ENCODE measurements around the gene ADGRF5.

The ADGRF5 gene

DNA sequence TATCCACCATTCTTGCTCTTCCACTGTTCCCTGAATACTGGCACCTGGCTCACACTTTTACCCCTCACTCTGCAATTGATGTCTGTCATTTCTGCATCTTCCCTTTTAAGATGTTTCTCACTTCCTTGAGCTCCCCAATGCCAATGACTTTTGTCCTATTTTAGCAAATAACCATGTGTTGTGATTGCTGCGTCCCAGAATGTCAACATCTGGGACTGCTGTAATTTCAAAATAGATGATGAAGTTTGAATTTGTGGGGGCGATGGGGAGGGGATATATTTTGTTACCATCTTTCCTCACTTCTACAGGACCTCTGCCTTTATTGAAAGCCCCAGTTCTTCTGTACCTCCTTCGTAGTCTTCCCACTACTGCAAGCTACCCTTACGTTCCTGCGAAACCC is 40.0 kb upstream of the ADGRF5 start:
- H3K4me1 ChIP-seq (ENCODE audit: insufficient read depth, insufficient read length) = no peaks in the 10 kb centered on the region
- H3K9ac ChIP-seq (ENCODE audit: insufficient read length, low read depth) = no peak overlapping the region
- no peaks in the 10 kb centered on the region for H3K9me3 ChIP-seq (ENCODE audit: insufficient read depth, low read length)
- TF ChIP-seq SUZ12 (IDR thresholded peaks at IDR 0.05; ENCODE audit: extremely low read depth, insufficient read depth, insufficient read length) (no peak), ZNF274 (IDR thresholded peaks at IDR 0.05; ENCODE audit: low read depth, low read length) (no peak), YY1 (IDR thresholded peaks at IDR 0.05; ENCODE audit: insufficient read depth, insufficient read length) (no peak)
- H3K4me3 ChIP-seq (ENCODE audit: insufficient read length, low read depth) = no peak overlapping the region
- DNase-seq (ENCODE audit: low read depth, low spot score) = no peak
- no peaks in the 10 kb centered on the region for H3K27me3 ChIP-seq (ENCODE audit: insufficient read depth, insufficient read length)
- no peaks in the 10 kb centered on the region for H3K36me3 ChIP-seq (ENCODE audit: insufficient read depth, insufficient read length, low read length)

DNA sequence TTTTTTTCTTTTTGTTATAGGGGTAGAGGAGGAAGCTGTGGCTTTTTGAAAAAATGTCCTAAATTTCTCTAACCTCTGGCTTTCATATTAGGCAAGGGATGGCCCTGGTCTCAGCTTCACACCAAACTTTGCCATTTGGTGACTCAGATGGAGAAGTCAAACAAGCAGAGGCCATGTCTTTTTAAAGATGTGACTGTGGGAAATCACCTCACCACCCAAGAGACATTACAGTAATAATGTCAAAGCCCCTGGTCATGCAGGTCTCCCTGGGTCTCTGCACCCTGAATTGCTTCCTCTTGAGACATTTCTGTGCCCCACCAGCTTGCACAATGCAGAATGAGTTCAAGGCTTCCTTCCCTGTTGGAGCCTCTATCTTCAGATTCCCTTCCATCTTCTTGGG is 39.5 kb upstream of the ADGRF5 start:
- Histone ChIP-seq H3K36me3 (ENCODE audit: insufficient read depth, insufficient read length, low read length) (no peaks in the 10 kb centered on the region), H3K9ac (ENCODE audit: insufficient read length, low read depth) (no peak overlapping the region), H3K9me3 (ENCODE audit: insufficient read depth, low read length) (no peaks in the 10 kb centered on the region), H3K4me1 (ENCODE audit: insufficient read depth, insufficient read length) (no peaks in the 10 kb centered on the region), H3K4me3 (ENCODE audit: insufficient read length, low read depth) (no peak overlapping the region), H3K27me3 (ENCODE audit: insufficient read depth, insufficient read length) (no peaks in the 10 kb centered on the region)
- DNase-seq (ENCODE audit: low read depth, low spot score) = no peak
- TF ChIP-seq ZNF274 (IDR thresholded peaks at IDR 0.05; ENCODE audit: low read depth, low read length) = no peak
- no peak for TF ChIP-seq SUZ12 (IDR thresholded peaks at IDR 0.05; ENCODE audit: extremely low read depth, insufficient read depth, insufficient read length)
- TF ChIP-seq YY1 (IDR thresholded peaks at IDR 0.05; ENCODE audit: insufficient read depth, insufficient read length) = no peak

DNA sequence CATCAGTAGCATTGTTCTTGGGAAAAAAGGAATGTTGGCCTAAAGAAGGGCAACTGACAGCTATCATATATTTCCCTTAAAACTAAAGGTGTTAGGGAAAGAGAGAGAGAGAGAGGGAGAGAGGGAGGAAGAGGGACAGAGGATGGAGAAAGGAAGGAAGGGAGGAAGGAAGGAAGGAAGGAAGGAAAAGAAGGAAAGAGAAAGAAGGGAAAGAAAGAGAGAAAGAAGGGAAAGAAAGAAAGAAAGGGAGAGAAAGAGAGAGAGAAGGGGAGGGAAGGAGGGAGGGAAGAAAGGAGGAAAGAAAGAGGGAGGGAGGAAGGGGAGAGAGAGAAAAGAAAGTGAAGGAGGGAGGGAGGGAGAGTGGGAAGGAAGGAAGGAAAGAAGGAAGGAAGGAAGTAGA is 37.7 kb upstream of the ADGRF5 start:
- Histone ChIP-seq H3K4me1 (ENCODE audit: insufficient read depth, insufficient read length) (peaks cover 2% of the 10 kb centered on the region), H3K9ac (ENCODE audit: insufficient read length, low read depth) (no peak overlapping the region), H3K27me3 (ENCODE audit: insufficient read depth, insufficient read length) (no peaks in the 10 kb centered on the region), H3K9me3 (ENCODE audit: insufficient read depth, low read length) (no peaks in the 10 kb centered on the region), H3K36me3 (ENCODE audit: insufficient read depth, insufficient read length, low read length) (no peaks in the 10 kb centered on the region), H3K4me3 (ENCODE audit: insufficient read length, low read depth) (no peak overlapping the region)
- no peak for DNase-seq (ENCODE audit: low read depth, low spot score)
- TF ChIP-seq ZNF274 (IDR thresholded peaks at IDR 0.05; ENCODE audit: low read depth, low read length) = no peak

DNA sequence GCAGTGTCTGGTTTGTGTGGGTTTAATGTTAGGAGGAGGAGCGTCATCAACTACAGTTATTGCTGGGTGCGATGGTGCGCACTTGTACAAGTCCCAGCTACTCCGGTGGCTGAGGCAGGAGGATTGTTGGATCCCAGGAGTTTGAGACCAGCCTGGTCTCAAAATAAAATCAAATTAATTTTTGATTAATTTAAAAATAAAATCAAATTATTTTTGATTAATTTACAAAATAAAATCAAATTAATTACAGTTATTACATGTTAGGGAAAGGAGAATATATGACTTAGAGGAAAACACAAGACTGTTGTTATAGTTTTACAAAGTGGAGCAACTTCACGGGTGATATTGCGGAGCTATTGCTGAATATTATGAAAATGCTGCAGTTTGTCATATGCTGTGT is 34.7 kb upstream of the ADGRF5 start:
- Histone ChIP-seq H3K4me3 (ENCODE audit: insufficient read length, low read depth) (no peak overlapping the region), H3K27me3 (ENCODE audit: insufficient read depth, insufficient read length) (no peaks in the 10 kb centered on the region), H3K9me3 (ENCODE audit: insufficient read depth, low read length) (no peaks in the 10 kb centered on the region), H3K36me3 (ENCODE audit: insufficient read depth, insufficient read length, low read length) (no peaks in the 10 kb centered on the region), H3K9ac (ENCODE audit: insufficient read length, low read depth) (no peak overlapping the region), H3K4me1 (ENCODE audit: insufficient read depth, insufficient read length) (peaks cover 2% of the 10 kb centered on the region)
- DNase-seq (ENCODE audit: low read depth, low spot score) = no peak
- no peak for TF ChIP-seq ZNF274 (IDR thresholded peaks at IDR 0.05; ENCODE audit: low read depth, low read length)
- TF ChIP-seq SUZ12 (IDR thresholded peaks at IDR 0.05; ENCODE audit: extremely low read depth, insufficient read depth, insufficient read length) = no peak
- TF ChIP-seq YY1 (IDR thresholded peaks at IDR 0.05; ENCODE audit: insufficient read depth, insufficient read length) = no peak

DNA sequence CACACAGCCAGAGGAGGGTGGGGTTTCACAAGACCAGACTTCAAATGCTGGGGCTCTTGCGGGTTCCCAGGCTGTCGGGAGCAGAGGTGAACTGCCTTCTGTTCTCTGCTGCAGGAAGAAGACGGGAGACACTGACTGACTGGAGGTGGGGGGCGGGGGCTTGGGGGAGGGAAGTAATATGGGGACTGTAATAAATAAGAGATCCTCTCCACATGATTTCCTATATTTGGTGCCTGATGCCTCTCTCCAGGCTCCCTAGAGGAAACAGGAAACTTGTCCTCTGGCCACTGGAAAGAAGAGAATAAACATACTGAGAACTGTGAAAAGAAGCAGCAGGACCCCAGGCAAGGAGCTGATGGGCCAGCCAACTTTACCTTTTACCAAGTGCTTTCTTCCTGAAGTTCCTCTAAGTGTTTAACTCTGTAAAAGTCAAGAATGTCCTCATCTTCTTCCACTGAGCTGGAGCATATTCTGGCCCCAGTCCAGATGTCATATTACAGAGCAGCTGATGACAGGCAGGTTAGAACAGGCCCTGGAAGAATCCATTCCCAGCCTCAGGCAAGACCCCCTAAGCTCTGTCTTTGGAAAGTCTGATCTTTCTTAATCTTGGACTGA is 33.2 kb upstream of the ADGRF5 start:
- DNase-seq (ENCODE audit: low read depth, low spot score) = no peak
- no peaks in the 10 kb centered on the region for H3K9me3 ChIP-seq (ENCODE audit: insufficient read depth, low read length)
- no peak for TF ChIP-seq SUZ12 (IDR thresholded peaks at IDR 0.05; ENCODE audit: extremely low read depth, insufficient read depth, insufficient read length)
- no peak for TF ChIP-seq ZNF274 (IDR thresholded peaks at IDR 0.05; ENCODE audit: low read depth, low read length)
- no peak for TF ChIP-seq YY1 (IDR thresholded peaks at IDR 0.05; ENCODE audit: insufficient read depth, insufficient read length)
- H3K27me3 ChIP-seq (ENCODE audit: insufficient read depth, insufficient read length) = no peaks in the 10 kb centered on the region
- no peaks in the 10 kb centered on the region for H3K36me3 ChIP-seq (ENCODE audit: insufficient read depth, insufficient read length, low read length)
- peaks cover 2% of the 10 kb centered on the region for H3K4me1 ChIP-seq (ENCODE audit: insufficient read depth, insufficient read length)
- no peak overlapping the region for H3K9ac ChIP-seq (ENCODE audit: insufficient read length, low read depth)
- H3K4me3 ChIP-seq (ENCODE audit: insufficient read length, low read depth) = no peak overlapping the region

DNA sequence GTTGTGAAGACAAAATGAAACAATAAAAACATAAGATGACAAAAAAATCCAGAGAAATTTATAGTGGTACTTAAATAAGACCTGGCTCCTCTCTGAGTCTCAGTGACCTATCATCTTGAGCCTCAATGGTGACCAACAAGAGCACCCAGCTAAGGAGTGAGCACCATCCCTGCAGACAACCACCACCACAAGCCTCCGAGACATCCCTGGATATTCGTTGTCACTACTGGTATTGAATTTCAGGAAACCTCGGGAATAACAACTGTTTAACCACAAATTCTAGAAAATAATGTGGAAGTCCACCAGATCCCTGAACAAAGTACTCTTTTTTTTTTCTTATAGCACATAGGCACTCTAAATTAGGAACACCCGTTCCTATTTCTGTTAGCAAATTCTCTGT is 32.2 kb upstream of the ADGRF5 start:
- H3K4me3 ChIP-seq (ENCODE audit: insufficient read length, low read depth) = no peak overlapping the region
- no peak for TF ChIP-seq SUZ12 (IDR thresholded peaks at IDR 0.05; ENCODE audit: extremely low read depth, insufficient read depth, insufficient read length)
- TF ChIP-seq YY1 (IDR thresholded peaks at IDR 0.05; ENCODE audit: insufficient read depth, insufficient read length) = no peak
- no peak for TF ChIP-seq ZNF274 (IDR thresholded peaks at IDR 0.05; ENCODE audit: low read depth, low read length)

DNA sequence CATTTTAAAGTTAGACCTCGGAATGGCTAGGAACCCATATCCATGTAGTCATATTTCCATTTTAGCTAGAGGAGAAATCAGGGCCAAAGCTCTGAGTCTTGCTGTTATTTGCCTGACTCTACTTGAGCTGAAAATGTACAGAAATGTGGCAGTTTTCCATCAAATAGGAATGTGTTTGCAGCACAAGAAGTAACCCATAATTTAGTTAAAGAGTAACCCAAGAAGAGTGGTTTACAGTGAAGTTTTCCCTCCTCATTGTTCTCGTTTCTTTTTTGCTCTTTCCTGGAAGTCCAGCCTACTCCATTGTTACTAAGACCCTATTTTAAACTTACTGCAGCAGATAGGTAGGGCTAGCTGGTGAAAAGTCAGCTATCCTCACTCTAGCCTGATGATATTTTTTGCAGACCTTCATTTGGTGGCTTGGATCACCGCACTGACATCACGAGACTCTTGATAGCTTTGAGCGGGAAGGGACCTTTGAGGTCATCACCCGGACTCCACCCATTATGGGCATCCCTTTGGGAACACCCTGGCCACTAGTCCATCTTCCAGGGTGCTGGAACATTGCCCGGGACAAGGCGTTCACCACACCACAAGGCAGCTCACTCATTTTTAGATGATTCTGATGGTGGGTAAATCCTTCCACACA is 28.0 kb upstream of the ADGRF5 start:
- no peak overlapping the region for H3K4me3 ChIP-seq (ENCODE audit: insufficient read length, low read depth)
- TF ChIP-seq YY1 (IDR thresholded peaks at IDR 0.05; ENCODE audit: insufficient read depth, insufficient read length) = no peak
- no peaks in the 10 kb centered on the region for H3K27me3 ChIP-seq (ENCODE audit: insufficient read depth, insufficient read length)
- no peaks in the 10 kb centered on the region for H3K9me3 ChIP-seq (ENCODE audit: insufficient read depth, low read length)
- no peak for DNase-seq (ENCODE audit: low read depth, low spot score)
- H3K36me3 ChIP-seq (ENCODE audit: insufficient read depth, insufficient read length, low read length) = no peaks in the 10 kb centered on the region
- H3K9ac ChIP-seq (ENCODE audit: insufficient read length, low read depth) = no peak overlapping the region
- H3K4me1 ChIP-seq (ENCODE audit: insufficient read depth, insufficient read length) = no peaks in the 10 kb centered on the region

More for the DNA sequence above, 32.2 kb upstream of the ADGRF5 start:
- H3K36me3 ChIP-seq (ENCODE audit: insufficient read depth, insufficient read length, low read length) = no peaks in the 10 kb centered on the region
- H3K9me3 ChIP-seq (ENCODE audit: insufficient read depth, low read length) = no peaks in the 10 kb centered on the region
- no peaks in the 10 kb centered on the region for H3K27me3 ChIP-seq (ENCODE audit: insufficient read depth, insufficient read length)
- H3K4me1 ChIP-seq (ENCODE audit: insufficient read depth, insufficient read length) = peaks cover 2% of the 10 kb centered on the region
- H3K9ac ChIP-seq (ENCODE audit: insufficient read length, low read depth) = no peak overlapping the region
- DNase-seq (ENCODE audit: low read depth, low spot score) = no peak
